Kidney (tissue), 14 donors: Measurements from ENCODE around the gene PPP4R3B. TPM values are rescaled to one million over a fixed set of nuclear protein-coding genes. Genes with fewer than 3 reads are reported as not detected.

Source experiments
- DNase-seq, 5 donors: peaks; one replicate each; pipeline ENCODE4 v3.0.0-alpha.2; 2013 to 2020
- FAIRE-seq: peaks from 2 replicates; lab custom pipeline; 2012; peaks lifted over from hg19 to GRCh38; lab: Jason Lieb, UNC
- H3K27ac ChIP-seq, 2 donors: one replicate each; pipeline ENCODE4 v1.7.0; 2013; ENCODE audit warnings: low read depth in 2 of 2, low read length in 2 of 2, inconsistent platforms in 1 of 2
- H3K27me3 ChIP-seq: one replicate; pipeline ENCODE4 v1.7.1; 2013; ENCODE audit warnings: low read length, inconsistent platforms; ENCODE audit not compliant: control insufficient read depth, insufficient read depth
- H3K36me3 ChIP-seq, 3 donors: one replicate each; pipeline versions ENCODE4 v1.7.0 to v1.7.1; 2013; ENCODE audit warnings: low read length in 3 of 3, control low read depth in 1 of 3, inconsistent platforms in 1 of 3; ENCODE audit not compliant: insufficient read depth in 3 of 3, control insufficient read depth in 2 of 3
- H3K4me1 ChIP-seq, 3 donors: one replicate each; pipeline versions ENCODE4 v1.7.0 to v1.7.1; 2013; ENCODE audit warnings: low read length in 3 of 3, inconsistent platforms in 1 of 3, low read depth in 1 of 3; ENCODE audit not compliant: control insufficient read depth in 2 of 3, insufficient read depth in 2 of 3
- H3K4me3 ChIP-seq, 3 donors: one replicate each; pipeline versions ENCODE4 v1.7.0 to v1.8.1; 2013; ENCODE audit warnings: low read length in 3 of 3, control low read depth in 1 of 3, inconsistent platforms in 1 of 3
- H3K9ac ChIP-seq, 3 donors: one replicate each; pipeline versions ENCODE4 v1.7.0 to v1.7.1; 2013; ENCODE audit warnings: low read length in 3 of 3, control low read depth in 1 of 3, inconsistent platforms in 1 of 3
- H3K9me3 ChIP-seq, 3 donors: one replicate each; pipeline versions ENCODE4 v1.7.0 to v1.7.1; 2013; ENCODE audit warnings: low read length in 3 of 3, control low read depth in 1 of 3, inconsistent platforms in 1 of 3; ENCODE audit not compliant: control insufficient read depth in 2 of 3, insufficient read depth in 1 of 3
- CTCF ChIP-seq: IDR thresholded peaks from 3 replicates; pipeline ENCODE4 v1.5.1; 2012; ENCODE audit warnings: mild to moderate bottlenecking, moderate library complexity, borderline replicate concordance; ENCODE audit not compliant: insufficient read depth; ENCODE audit errors: extremely low read depth
- intact Hi-C: fragments of 100-400 bp; cut with DNase I; formaldehyde crosslinking; loops from one replicate; pipeline ENCODE4 v1.11.1; 2022
- polyA plus RNA-seq: library from polyadenylated mRNA; stranded (reverse); fragments of 350-450 nt; fragmentation: Illumina TruSeq; extraction: RNeasy Lipid Tissue Mini Kit (QIAGEN cat#74804); gene quantifications from one replicate; pipeline ENCODE4 v1.2.3, GENCODE V29; 2014; ENCODE audit warnings: low read depth, low replicate concordance; ENCODE audit not compliant: insufficient read depth
- total RNA-seq: library from RNA; stranded (reverse); fragmentation: NEBNext Ultra II Directional; extraction: Animal tissue kit (Norgen Biotek cat#: 25700); gene quantifications from one replicate; pipeline ENCODE4 v1.2.1, GENCODE V29; 2021
- donor health status: control.
- donor health status: control.
- donor health status: control.
- donor health status: control.
- donor health status: control.
- donor health status: DM: yes; HTN: yes; CAD: no.
- donor health status: Normal renal cell carcinoma (clear cell type).

Gene PPP4R3B
- total and polyA plus RNA-seq, 2 donors from 2014 or later, result 24.0 to 66.0 TPM

- Histone ChIP-seq H3K36me3 (peaks cover 0 to 1% (median 0%) of the 10 kb centered on the region in 3 donors), H3K9me3 (no peaks in the 10 kb centered on the region), H3K27me3 (no peaks in the 10 kb centered on the region), H3K27ac (no peak overlapping the region), H3K4me3 (peak overlapping the region in 2 of 3 donors; percentile 3 to 41), H3K4me1 (peaks cover 0 to 17% (median 8%) of the 10 kb centered on the region in 3 donors), H3K9ac (peak overlapping the region in 1 of 3 donors; percentile 19)
- peak; percentile 23 for TF ChIP-seq CTCF
- intact Hi-C loops, result no loop called here
- no peak for FAIRE-seq
- no peak for DNase-seq
Observed at GRCh38 chr2:55620123-55620779, 2.8 kb upstream of the PPP4R3B start.

GRCh38 chr2:55618275-55619055 lies 1.0 kb upstream of the PPP4R3B start:
- intact Hi-C loops, result no loop called here
- Histone ChIP-seq H3K9me3 (no peaks in the 10 kb centered on the region), H3K4me1 (peaks cover 0 to 17% (median 8%) of the 10 kb centered on the region in 3 donors), H3K27me3 (no peaks in the 10 kb centered on the region), H3K36me3 (peaks cover 0 to 5% (median 2%) of the 10 kb centered on the region in 3 donors), H3K27ac (peak overlapping the region; percentile 92 to 96), H3K4me3 (peak overlapping the region; percentile 94 to 100 (median 98)), H3K9ac (peak overlapping the region; percentile 90 to 100 (median 96))
- DNase-seq, result peak; percentile 50 to 83 (median 78)
- FAIRE-seq, result no peak
- no peak for TF ChIP-seq CTCF

- Histone ChIP-seq H3K9ac (peak overlapping the region; percentile 90 to 100 (median 96)), H3K4me3 (peak overlapping the region; percentile 94 to 100 (median 98)), H3K4me1 (peaks cover 0 to 17% (median 8%) of the 10 kb centered on the region in 3 donors), H3K27ac (peak overlapping the region; percentile 92 to 96), H3K9me3 (no peaks in the 10 kb centered on the region), H3K27me3 (no peaks in the 10 kb centered on the region), H3K36me3 (peaks cover 0 to 5% (median 2%) of the 10 kb centered on the region in 3 donors)
- DNase-seq, result peak in 1 of 5 donors; percentile 54
- TF ChIP-seq CTCF, result no peak
- no peak for FAIRE-seq
- intact Hi-C loops, result no loop called here
Observed at GRCh38 chr2:55618025-55618274, 528 bp upstream of the PPP4R3B start.
